ENCODE data around the gene SH3PXD2A.

The SH3PXD2A gene

GRCh38 chr10:103566536-103566935, 288.8 kb downstream of the SH3PXD2A start:
- Histone ChIP-seq H3K27me3 (no peaks in the 10 kb centered on the region), H3K27ac (no peak overlapping the region), H3K4me1 (ENCODE audit: control insufficient read depth in 1 of 2, insufficient read depth in 1 of 2, low read depth in 1 of 2, low read length in 1 of 2) (no peaks in the 10 kb centered on the region), H3K4me3 (ENCODE audit: low read depth in 1 of 2, low read length in 1 of 2) (no peak overlapping the region), H3K9me3 (no peaks in the 10 kb centered on the region), H3K36me3 (no peaks in the 10 kb centered on the region)
- no peak for TF ChIP-seq CTCF (IDR thresholded peaks at IDR 0.05)

- no peak overlapping the region for H3K4me3 ChIP-seq (ENCODE audit: low read depth in 1 of 2, low read length in 1 of 2)
- no peaks in the 10 kb centered on the region for H3K27me3 ChIP-seq
- H3K4me1 ChIP-seq (ENCODE audit: control insufficient read depth in 1 of 2, insufficient read depth in 1 of 2, low read depth in 1 of 2, low read length in 1 of 2): no peaks in the 10 kb centered on the region
- peak; percentile 63 for TF ChIP-seq CTCF (IDR thresholded peaks at IDR 0.05)
- no peak overlapping the region for H3K27ac ChIP-seq
- no peaks in the 10 kb centered on the region for H3K36me3 ChIP-seq
- H3K9me3 ChIP-seq: no peaks in the 10 kb centered on the region
These were observed 290.4 kb downstream of the SH3PXD2A start for GRCh38 chr10:103564776-103565520.

DNA sequence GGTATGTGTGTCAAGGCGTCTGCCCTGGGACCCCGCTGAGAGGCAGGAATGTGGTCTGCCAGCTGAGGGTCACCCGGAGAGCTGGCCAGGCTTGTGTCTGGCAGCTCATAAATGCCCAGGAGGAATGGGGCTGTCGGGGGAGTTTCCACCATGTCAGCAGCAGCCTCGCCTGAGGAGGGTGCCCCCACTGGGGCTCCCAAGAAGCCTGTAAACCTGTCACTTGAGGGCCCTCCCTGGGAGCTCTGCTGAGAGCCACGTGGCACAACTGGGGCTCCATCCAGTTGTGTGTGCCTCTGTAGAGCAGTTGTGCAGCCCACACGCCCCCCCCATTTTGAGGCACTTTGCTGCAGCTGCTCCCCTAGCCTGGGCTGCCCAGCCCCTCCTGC, 291.3 kb downstream of the SH3PXD2A start:
- H3K27ac ChIP-seq: no peak overlapping the region
- peaks cover 6% of the 10 kb centered on the region for H3K27me3 ChIP-seq
- no peak overlapping the region for H3K4me3 ChIP-seq (ENCODE audit: low read depth in 1 of 2, low read length in 1 of 2)
- no peaks in the 10 kb centered on the region for H3K9me3 ChIP-seq
- no peaks in the 10 kb centered on the region for H3K4me1 ChIP-seq (ENCODE audit: control insufficient read depth in 1 of 2, insufficient read depth in 1 of 2, low read depth in 1 of 2, low read length in 1 of 2)
- no peaks in the 10 kb centered on the region for H3K36me3 ChIP-seq
- no peak for TF ChIP-seq CTCF (IDR thresholded peaks at IDR 0.05)

DNA sequence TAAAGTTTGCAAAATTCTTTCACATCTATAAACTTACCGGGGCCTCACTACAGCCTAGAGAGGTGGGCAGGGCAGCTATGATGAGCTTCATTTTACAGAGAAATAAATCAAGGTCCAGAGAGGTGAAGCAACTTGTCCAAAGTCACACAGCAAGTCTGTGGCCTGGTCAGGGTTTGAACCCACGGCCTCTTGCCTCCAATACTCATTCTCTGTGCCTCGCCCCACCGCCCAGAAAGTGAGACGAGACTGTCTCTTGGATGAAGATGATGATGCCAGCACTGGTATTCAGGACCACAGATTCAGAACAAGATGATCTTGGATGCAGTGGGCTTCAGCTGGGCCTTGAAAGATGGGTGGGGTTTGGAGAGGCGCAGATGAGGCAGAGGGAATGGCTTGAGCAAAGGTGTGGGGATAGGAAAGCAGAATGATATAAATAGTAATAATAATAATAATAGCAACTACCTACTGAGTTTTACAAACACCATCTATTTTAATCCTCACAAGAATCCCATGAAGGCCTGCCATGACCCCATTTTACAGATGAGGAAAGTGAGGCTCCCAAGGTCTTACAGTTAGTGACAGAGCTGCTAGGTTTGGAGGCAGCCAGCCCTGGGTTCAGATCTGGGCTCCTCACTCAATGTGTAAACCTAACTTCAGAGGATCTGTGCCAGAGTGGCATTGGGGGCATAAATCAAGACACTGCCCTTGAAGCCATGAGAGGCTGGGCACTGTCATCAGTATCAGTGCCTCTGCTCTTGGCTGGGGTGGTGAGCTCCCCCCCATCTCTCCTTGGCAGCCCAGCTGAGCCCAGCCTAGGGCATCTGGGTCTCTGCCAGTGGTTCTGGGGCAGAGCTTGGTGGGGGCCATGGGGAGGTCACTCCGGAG, 291.9 kb downstream of the SH3PXD2A start:
- Histone ChIP-seq H3K9me3 (no peaks in the 10 kb centered on the region), H3K27ac (no peak overlapping the region), H3K27me3 (peaks cover 12% of the 10 kb centered on the region), H3K36me3 (no peaks in the 10 kb centered on the region), H3K4me3 (ENCODE audit: low read depth in 1 of 2, low read length in 1 of 2) (no peak overlapping the region), H3K4me1 (ENCODE audit: control insufficient read depth in 1 of 2, insufficient read depth in 1 of 2, low read depth in 1 of 2, low read length in 1 of 2) (no peaks in the 10 kb centered on the region)
- TF ChIP-seq CTCF (IDR thresholded peaks at IDR 0.05): no peak

DNA sequence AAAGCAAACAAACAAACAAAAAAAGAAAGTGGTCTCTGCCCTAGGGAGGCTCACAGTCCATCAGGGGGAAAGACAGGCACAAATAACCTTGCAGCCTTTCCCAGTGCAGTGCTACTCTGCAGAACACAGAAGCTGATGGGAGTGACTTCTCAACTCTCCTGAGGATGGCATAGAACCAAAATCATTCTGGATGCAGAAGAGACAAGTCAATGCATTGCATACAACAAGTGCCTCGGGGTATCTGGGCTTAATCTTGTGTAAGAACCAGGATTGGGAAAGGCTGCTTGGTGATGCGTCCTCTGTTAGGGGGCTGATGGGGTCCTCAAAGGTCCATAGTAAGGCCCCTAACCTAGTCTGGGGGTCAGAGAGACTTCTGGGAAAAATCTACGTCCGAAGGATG, 293.0 kb downstream of the SH3PXD2A start:
- no peaks in the 10 kb centered on the region for H3K36me3 ChIP-seq
- no peaks in the 10 kb centered on the region for H3K9me3 ChIP-seq
- no peak overlapping the region for H3K27ac ChIP-seq
- no peak for TF ChIP-seq CTCF (IDR thresholded peaks at IDR 0.05)
- peaks cover 21% of the 10 kb centered on the region for H3K27me3 ChIP-seq
- no peaks in the 10 kb centered on the region for H3K4me1 ChIP-seq (ENCODE audit: control insufficient read depth in 1 of 2, insufficient read depth in 1 of 2, low read depth in 1 of 2, low read length in 1 of 2)
- no peak overlapping the region for H3K4me3 ChIP-seq (ENCODE audit: low read depth in 1 of 2, low read length in 1 of 2)

All from neutrophil (primary cell).